Prostate gland (tissue), 2 donors: ENCODE data around the gene SEC14L3.

Source experiments
- POLR2A ChIP-seq: fragments of 450-650 bp; IDR thresholded peaks from one replicate; pipeline ENCODE4 v1.6.1; 2016; ENCODE audit warnings: antibody characterized with exemption, mild to moderate bottlenecking
- POLR2AphosphoS5 ChIP-seq: sonication (generic); formaldehyde crosslinking; IDR thresholded peaks from one replicate; pipeline ENCODE4 v1.6.1; 2017; ENCODE audit warnings: antibody characterized with exemption
- TF ChIP-seq, protein P1 (sequence below), 4 experiments: fragments of 200-600 bp in 2 of 4; fragments of 450-650 bp in 2 of 4; sonication (generic) in 2 of 4; IDR thresholded peaks; 1 replicate in 3 of 4; 2 replicates in 1 of 4; pipeline ENCODE4 v1.5.1; 2016 to 2019; ENCODE audit warnings: antibody characterized with exemption in 4 of 4, mild to moderate bottlenecking in 2 of 4, moderate library complexity in 2 of 4

GRCh38 chr22:30430933-30431332, 40.9 kb downstream of the SEC14L3 start:
- TF ChIP-seq, protein P1, sequence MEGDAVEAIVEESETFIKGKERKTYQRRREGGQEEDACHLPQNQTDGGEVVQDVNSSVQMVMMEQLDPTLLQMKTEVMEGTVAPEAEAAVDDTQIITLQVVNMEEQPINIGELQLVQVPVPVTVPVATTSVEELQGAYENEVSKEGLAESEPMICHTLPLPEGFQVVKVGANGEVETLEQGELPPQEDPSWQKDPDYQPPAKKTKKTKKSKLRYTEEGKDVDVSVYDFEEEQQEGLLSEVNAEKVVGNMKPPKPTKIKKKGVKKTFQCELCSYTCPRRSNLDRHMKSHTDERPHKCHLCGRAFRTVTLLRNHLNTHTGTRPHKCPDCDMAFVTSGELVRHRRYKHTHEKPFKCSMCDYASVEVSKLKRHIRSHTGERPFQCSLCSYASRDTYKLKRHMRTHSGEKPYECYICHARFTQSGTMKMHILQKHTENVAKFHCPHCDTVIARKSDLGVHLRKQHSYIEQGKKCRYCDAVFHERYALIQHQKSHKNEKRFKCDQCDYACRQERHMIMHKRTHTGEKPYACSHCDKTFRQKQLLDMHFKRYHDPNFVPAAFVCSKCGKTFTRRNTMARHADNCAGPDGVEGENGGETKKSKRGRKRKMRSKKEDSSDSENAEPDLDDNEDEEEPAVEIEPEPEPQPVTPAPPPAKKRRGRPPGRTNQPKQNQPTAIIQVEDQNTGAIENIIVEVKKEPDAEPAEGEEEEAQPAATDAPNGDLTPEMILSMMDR (IDR thresholded peaks at IDR 0.05) = no peak
- no peak for TF ChIP-seq POLR2AphosphoS5
- TF ChIP-seq POLR2A = no peak
